Neuronal stem cell (in vitro differentiated cells): ENCODE measurements around the gene KLHL6.

Source experiments
- DNase-seq: peaks from one replicate; pipeline ENCODE4 v3.0.0-alpha.2; 2013; ENCODE audit warnings: low spot score
- H2AFZ ChIP-seq: one replicate; pipeline ENCODE4 v1.6.1; 2013; ENCODE audit warnings: mild to moderate bottlenecking, low read length, inconsistent platforms
- H2AK5ac ChIP-seq: 2 replicates; pipeline ENCODE4 v1.6.1; 2013; ENCODE audit warnings: low read depth, mild to moderate bottlenecking, inconsistent platforms, low read length, moderate library complexity, mixed read lengths
- H2BK120ac ChIP-seq: 2 replicates; pipeline ENCODE4 v1.6.1; 2013; ENCODE audit warnings: low read depth, mild to moderate bottlenecking, inconsistent platforms, low read length, moderate library complexity, mixed read lengths
- H2BK12ac ChIP-seq: one replicate; pipeline ENCODE4 v1.6.1; 2013; ENCODE audit warnings: low read length, inconsistent platforms
- H2BK15ac ChIP-seq: 2 replicates; pipeline ENCODE4 v1.6.1; 2013; ENCODE audit warnings: mild to moderate bottlenecking, low read length, inconsistent platforms, mixed read lengths
- H2BK5ac ChIP-seq: one replicate; pipeline ENCODE4 v1.6.1; 2013; ENCODE audit warnings: inconsistent platforms, mild to moderate bottlenecking, low read length, moderate library complexity
- H3K14ac ChIP-seq: one replicate; pipeline ENCODE4 v1.6.1; 2013; ENCODE audit warnings: low read length, inconsistent platforms
- H3K18ac ChIP-seq: 2 replicates; pipeline ENCODE4 v1.6.1; 2013; ENCODE audit warnings: low read length, inconsistent platforms
- H3K23ac ChIP-seq: 2 replicates; pipeline ENCODE4 v1.6.1; 2013; ENCODE audit warnings: low read depth, mild to moderate bottlenecking, mixed read lengths, low read length, inconsistent platforms; ENCODE audit not compliant: poor library complexity
- H3K27ac ChIP-seq: replicated peaks from 3 replicates; pipeline ENCODE4 v1.5.1; 2013; ENCODE audit warnings: low read length, inconsistent platforms
- H3K27me3 ChIP-seq, 3 experiments: 2 replicates each; pipeline ENCODE4 v1.6.1; 2013; ENCODE audit warnings: low read length in 3 of 3, mild to moderate bottlenecking in 2 of 3, inconsistent platforms in 1 of 3, low read depth in 1 of 3, mixed read lengths in 1 of 3, moderate library complexity in 1 of 3; ENCODE audit not compliant: control insufficient read depth in 3 of 3, insufficient read depth in 3 of 3
- H3K36me3 ChIP-seq, 2 donors: replicated peaks in 1 of 2; 2 replicates each; pipeline ENCODE4 v1.6.1; 2013; ENCODE audit warnings: low read length in 2 of 2; ENCODE audit not compliant: control insufficient read depth in 2 of 2, insufficient read depth in 2 of 2
- H3K4ac ChIP-seq: 2 replicates; pipeline ENCODE4 v1.6.1; 2013; ENCODE audit warnings: inconsistent platforms, mild to moderate bottlenecking, low read length, moderate library complexity
- H3K4me1 ChIP-seq, 2 donors: 1 replicate in 1 of 2; 2 replicates in 1 of 2; pipeline ENCODE4 v1.6.1; 2013; ENCODE audit warnings: low read length in 2 of 2, low read depth in 1 of 2; ENCODE audit not compliant: control insufficient read depth in 2 of 2, insufficient read depth in 1 of 2
- H3K4me2 ChIP-seq: one replicate; pipeline ENCODE4 v1.6.1; 2013; ENCODE audit warnings: mild to moderate bottlenecking, low read length, inconsistent platforms; ENCODE audit not compliant: insufficient read depth, poor library complexity, severe bottlenecking
- H3K4me3 ChIP-seq, 2 donors: 2 replicates each; pipeline ENCODE4 v1.5.1; 2013; ENCODE audit warnings: low read length in 2 of 2, mild to moderate bottlenecking in 2 of 2, inconsistent platforms in 1 of 2, moderate library complexity in 1 of 2
- H3K79me1 ChIP-seq: one replicate; pipeline ENCODE4 v1.6.1; 2013; ENCODE audit warnings: low read depth, mild to moderate bottlenecking, inconsistent platforms, low read length, moderate library complexity
- H3K9ac ChIP-seq: one replicate; pipeline ENCODE4 v1.6.1; 2013; ENCODE audit warnings: mild to moderate bottlenecking, low read depth, low read length, inconsistent platforms; ENCODE audit not compliant: poor library complexity
- H3K9me3 ChIP-seq, 2 donors: replicated peaks in 1 of 2; 2 replicates each; pipeline versions ENCODE3 to v1.6.1; 2013; ENCODE audit warnings: low read length in 2 of 2, mild to moderate bottlenecking in 2 of 2, inconsistent platforms in 1 of 2, low read depth in 1 of 2, mixed read lengths in 1 of 2, moderate library complexity in 1 of 2; ENCODE audit not compliant: control insufficient read depth in 2 of 2, insufficient read depth in 1 of 2
- H4K8ac ChIP-seq: one replicate; pipeline ENCODE4 v1.6.1; 2013; ENCODE audit warnings: low read depth, mild to moderate bottlenecking, inconsistent platforms, low read length, moderate library complexity
- H4K91ac ChIP-seq: one replicate; pipeline ENCODE4 v1.6.1; 2013; ENCODE audit warnings: low read length, low read depth, mild to moderate bottlenecking, inconsistent platforms; ENCODE audit not compliant: poor library complexity
- WGBS, 2 donors: extraction: QIAGEN DNeasy Blood & Tissue Kit; methylation state at CpG; one replicate each; pipeline ENCODE4 v1.1.7; 2013; ENCODE audit warnings: missing lambda C conversion rate in 2 of 2, mixed read lengths in 1 of 2; ENCODE audit not compliant: insufficient read length in 2 of 2, insufficient replicate concordance in 1 of 2; ENCODE audit errors: extremely low coverage in 2 of 2; 5-methylcytosine and 5-hydroxymethylcytosine counted together

Gene KLHL6

DNA sequence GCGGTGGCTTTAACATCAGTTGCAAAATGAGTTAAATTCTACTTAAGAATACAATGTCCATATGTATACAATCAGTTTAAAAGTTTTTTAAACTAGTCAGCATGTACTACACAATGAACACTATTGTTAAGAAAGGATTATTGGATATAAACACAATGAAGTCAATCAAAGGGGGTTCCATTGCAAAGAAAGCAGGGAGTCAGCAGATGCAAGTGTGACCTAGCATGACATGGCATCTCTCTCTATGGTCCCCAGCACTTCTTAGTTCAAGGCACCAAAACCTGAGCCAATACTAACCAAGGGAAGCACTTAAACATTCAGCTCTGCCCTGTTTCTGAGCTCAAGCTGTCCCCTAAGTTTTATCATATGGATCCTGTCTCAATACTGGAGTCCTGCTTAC is 17.0 kb downstream of the KLHL6 start:
- no CpG with 5 or more reads among the region's 1 CpG for WGBS, 2 donors

DNA sequence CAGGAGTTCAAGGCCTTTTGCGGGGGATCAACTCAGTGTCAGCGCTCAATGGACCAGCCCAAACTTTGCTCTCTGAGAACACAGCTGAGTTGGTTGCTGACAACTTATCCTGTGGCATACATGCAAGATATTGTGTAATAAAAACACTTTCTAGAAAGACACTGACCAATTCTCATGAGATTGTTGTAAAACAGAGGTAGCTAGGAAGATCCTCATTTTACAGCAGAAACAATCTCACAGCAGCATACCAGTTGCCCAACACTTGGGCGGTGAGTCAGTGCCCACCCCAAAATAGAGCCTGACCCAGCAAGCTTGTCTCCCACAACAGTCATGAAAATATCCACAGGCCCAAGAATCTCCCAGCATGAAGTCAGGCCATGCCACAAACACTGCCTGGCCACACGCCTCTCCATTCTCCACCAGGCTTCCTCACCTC is 18.2 kb downstream of the KLHL6 start:
- no CpG with 5 or more reads among the region's 4 CpGs for WGBS, 2 donors
- no peak overlapping the region for H2BK12ac ChIP-seq
- no peak for DNase-seq
- no peak overlapping the region for H2BK15ac ChIP-seq
- no peaks in the 10 kb centered on the region for H3K27me3 ChIP-seq
- no peak overlapping the region for H3K9ac ChIP-seq
- no peak overlapping the region for H4K8ac ChIP-seq
- no peak overlapping the region for H3K27ac ChIP-seq
- no peak overlapping the region for H3K4me3 ChIP-seq
- H3K79me1 ChIP-seq = no peaks in the 10 kb centered on the region
- no peak overlapping the region for H4K91ac ChIP-seq
- no peak overlapping the region for H3K18ac ChIP-seq
- peaks cover 8 to 9% of the 10 kb centered on the region in 2 donors for H3K4me1 ChIP-seq
- H3K36me3 ChIP-seq = no peaks in the 10 kb centered on the region
- no peak overlapping the region for H2BK120ac ChIP-seq
- H2AK5ac ChIP-seq = no peak overlapping the region
- H3K14ac ChIP-seq = no peak overlapping the region
- H3K23ac ChIP-seq = no peak overlapping the region
- H3K9me3 ChIP-seq = no peaks in the 10 kb centered on the region
- H2BK5ac ChIP-seq = no peak overlapping the region
- no peak overlapping the region for H2AFZ ChIP-seq
- H3K4ac ChIP-seq = no peak overlapping the region
- H3K4me2 ChIP-seq = no peak overlapping the region

More for the DNA sequence above, 17.0 kb downstream of the KLHL6 start:
- no peaks in the 10 kb centered on the region for H3K79me1 ChIP-seq
- H3K27ac ChIP-seq = no peak overlapping the region
- no peak overlapping the region for H3K4ac ChIP-seq
- H3K4me3 ChIP-seq = no peak overlapping the region
- H3K9ac ChIP-seq = no peak overlapping the region
- no peak overlapping the region for H2BK120ac ChIP-seq
- no peak overlapping the region for H3K18ac ChIP-seq
- no peak overlapping the region for H2BK5ac ChIP-seq
- no peak overlapping the region for H2BK15ac ChIP-seq
- H3K4me2 ChIP-seq = no peak overlapping the region
- no peak for DNase-seq
- no peaks in the 10 kb centered on the region for H3K9me3 ChIP-seq
- H2AK5ac ChIP-seq = no peak overlapping the region
- H3K27me3 ChIP-seq = no peaks in the 10 kb centered on the region
- no peak overlapping the region for H2BK12ac ChIP-seq
- no peaks in the 10 kb centered on the region for H3K36me3 ChIP-seq
- H4K8ac ChIP-seq = no peak overlapping the region
- H2AFZ ChIP-seq = no peak overlapping the region
- no peak overlapping the region for H3K14ac ChIP-seq
- peaks cover 6 to 9% of the 10 kb centered on the region in 2 donors for H3K4me1 ChIP-seq
- no peak overlapping the region for H3K23ac ChIP-seq
- no peak overlapping the region for H4K91ac ChIP-seq

DNA sequence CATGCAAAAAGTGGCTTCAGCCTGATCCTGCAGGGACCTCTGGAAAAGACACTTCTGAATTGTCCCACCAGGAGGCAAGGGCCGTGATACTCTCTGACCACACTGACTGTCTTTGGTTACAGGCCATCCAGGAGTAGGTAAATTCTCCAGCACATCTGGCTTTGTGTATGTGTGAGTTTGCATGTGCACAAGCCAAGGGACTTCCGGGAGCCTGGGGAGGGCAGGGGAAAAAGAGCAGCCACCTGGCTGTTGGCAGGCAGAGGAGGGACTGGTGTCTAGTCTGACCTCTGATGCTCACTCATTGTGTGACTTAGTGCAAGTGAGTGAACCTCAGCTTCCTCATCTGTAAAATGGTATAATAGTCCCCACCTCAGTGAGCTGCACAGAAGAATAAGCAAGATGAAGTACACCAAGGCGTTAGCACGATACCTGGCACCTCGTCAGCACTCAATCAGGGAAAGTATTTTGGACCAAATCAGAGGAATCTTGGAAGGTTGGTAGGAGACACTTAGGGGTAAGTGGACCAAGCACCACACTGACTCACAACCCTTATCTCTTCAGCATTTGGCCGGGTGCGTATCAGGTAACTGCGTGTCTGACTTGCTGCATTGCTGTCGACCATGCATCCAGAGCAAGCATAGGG is 19.1 kb downstream of the KLHL6 start:
- Histone ChIP-seq H3K18ac (no peak overlapping the region), H3K27me3 (no peaks in the 10 kb centered on the region), H3K4me1 (peaks cover 8 to 9% of the 10 kb centered on the region in 2 donors), H3K79me1 (no peaks in the 10 kb centered on the region), H2BK120ac (no peak overlapping the region), H3K4me2 (no peak overlapping the region), H3K9me3 (no peaks in the 10 kb centered on the region), H2AFZ (no peak overlapping the region), H2BK15ac (no peak overlapping the region), H3K23ac (no peak overlapping the region), H3K36me3 (no peaks in the 10 kb centered on the region), H3K27ac (no peak overlapping the region), H3K9ac (no peak overlapping the region), H3K4me3 (no peak overlapping the region), H4K8ac (no peak overlapping the region), H3K14ac (no peak overlapping the region), H2BK12ac (no peak overlapping the region), H2BK5ac (no peak overlapping the region), H4K91ac (no peak overlapping the region), H2AK5ac (no peak overlapping the region), H3K4ac (no peak overlapping the region)
- no CpG with 5 or more reads among the region's 9 CpGs for WGBS, 2 donors
- DNase-seq = no peak

DNA sequence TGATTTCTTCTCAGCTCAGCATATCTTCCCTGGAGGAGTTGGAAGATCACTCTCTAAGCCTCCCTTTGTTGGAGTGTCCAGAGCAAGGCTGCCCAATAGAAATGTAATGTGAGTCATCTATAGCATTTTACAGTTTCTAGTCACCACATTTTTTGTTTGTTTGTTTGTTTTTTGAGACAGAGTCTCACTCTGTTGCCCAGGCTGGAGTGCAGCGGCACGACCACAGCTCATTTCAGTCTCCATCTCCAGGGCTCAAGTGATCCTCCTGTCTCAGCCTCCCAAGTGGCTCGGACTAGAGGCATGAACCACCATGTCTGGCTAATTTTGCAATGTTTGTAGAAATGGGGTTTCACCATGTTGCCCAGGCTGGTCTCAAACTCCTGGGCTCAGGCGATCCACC is 21.3 kb downstream of the KLHL6 start:
- Histone ChIP-seq H3K79me1 (no peaks in the 10 kb centered on the region), H3K27me3 (no peaks in the 10 kb centered on the region), H3K27ac (no peak overlapping the region), H3K36me3 (no peaks in the 10 kb centered on the region), H2BK120ac (no peak overlapping the region), H2AFZ (peak overlapping the region; percentile 82), H2BK15ac (no peak overlapping the region), H3K4me3 (no peak overlapping the region), H3K18ac (no peak overlapping the region), H4K91ac (no peak overlapping the region), H3K14ac (peak overlapping the region; percentile 65), H3K4ac (no peak overlapping the region), H3K9me3 (no peaks in the 10 kb centered on the region), H3K4me1 (peaks cover 8 to 9% of the 10 kb centered on the region in 2 donors), H3K4me2 (no peak overlapping the region), H2AK5ac (no peak overlapping the region), H4K8ac (no peak overlapping the region), H2BK5ac (no peak overlapping the region), H2BK12ac (no peak overlapping the region), H3K9ac (no peak overlapping the region), H3K23ac (no peak overlapping the region)
- no peak for DNase-seq
- no CpG with 5 or more reads among the region's 4 CpGs for WGBS, 2 donors
